ENCODE results near the gene METTL26. TPM values are rescaled to one million over a fixed set of nuclear protein-coding genes. Genes with fewer than 3 reads are reported as not detected.

The METTL26 gene
- total and polyA plus RNA-seq, 11 donors, result 39.6 to 187 (median 58.5) TPM

DNA sequence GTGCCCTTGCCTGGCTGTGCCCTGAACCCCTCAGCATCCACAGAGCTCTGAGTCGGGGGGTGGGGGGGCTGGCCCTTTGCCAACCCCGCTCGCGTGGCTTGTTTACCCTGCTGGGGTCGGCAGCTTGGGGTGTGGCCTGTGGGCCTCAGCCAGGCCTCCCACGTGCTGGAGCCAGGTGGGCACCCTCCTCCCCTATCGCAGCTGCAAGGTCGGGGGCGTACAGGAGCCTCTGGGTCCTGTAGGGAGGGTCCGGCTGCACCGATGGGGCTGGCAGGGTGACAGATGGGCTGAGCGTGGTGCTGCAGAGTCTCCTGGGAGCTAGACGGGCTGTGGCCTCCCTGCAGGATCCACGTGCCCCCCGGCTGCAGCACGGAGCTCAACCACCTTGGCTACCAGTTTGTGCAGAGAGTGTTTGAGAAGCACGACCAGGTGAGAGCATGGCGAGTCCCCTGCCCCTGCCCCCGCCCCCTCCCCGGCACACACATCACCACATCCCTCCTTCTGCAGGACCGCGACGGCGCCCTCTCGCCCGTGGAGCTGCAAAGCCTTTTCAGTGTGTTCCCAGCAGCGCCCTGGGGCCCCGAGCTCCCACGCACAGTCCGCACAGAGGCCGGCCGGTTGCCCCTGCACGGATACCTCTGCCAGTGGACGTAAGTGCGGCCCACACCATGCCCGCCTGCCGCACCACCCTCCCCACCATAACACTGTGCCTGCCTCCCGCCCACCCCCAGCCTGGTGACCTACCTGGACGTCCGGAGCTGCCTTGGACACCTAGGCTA is 35.4 kb upstream of the METTL26 start:
- no peak overlapping the region for H3K4me3 ChIP-seq
- intact Hi-C loops (cut with DNase I), result no loop called here
- H3K27me3 ChIP-seq, result no peaks in the 10 kb centered on the region
- H3K27ac ChIP-seq, result no peak overlapping the region
- DNase-seq, result no peak
- 80 to 91% (median 86%) methylated on average over 27 to 40 of the region's 40 CpGs for WGBS, 4 donors
- ATAC-seq, result no peak
- peaks cover 0 to 53% (median 47%) of the 10 kb centered on the region in 9 donors for H3K36me3 ChIP-seq
- H3K4me1 ChIP-seq, result peaks cover 6 to 43% (median 27%) of the 10 kb centered on the region in 12 donors
- TF ChIP-seq POLR2A (IDR thresholded peaks at IDR 0.05) (no peak), CTCF (IDR thresholded peaks at IDR 0.05) (no peak)
- H3K9me3 ChIP-seq, result no peaks in the 10 kb centered on the region

- no peak overlapping the region for H3K27ac ChIP-seq
- no peak for ATAC-seq
- intact Hi-C loops (cut with DNase I), result no loop called here
- no peak for TF ChIP-seq POLR2A (IDR thresholded peaks at IDR 0.05)
- no peak for TF ChIP-seq CTCF (IDR thresholded peaks at IDR 0.05)
- peaks cover 6 to 40% (median 27%) of the 10 kb centered on the region in 12 donors for H3K4me1 ChIP-seq
- no peaks in the 10 kb centered on the region for H3K9me3 ChIP-seq
- H3K27me3 ChIP-seq, result no peaks in the 10 kb centered on the region
- H3K36me3 ChIP-seq, result peaks cover 0 to 53% (median 47%) of the 10 kb centered on the region in 9 donors
- 87 to 91% (median 89%) methylated on average over 25 to 52 of the region's 52 CpGs for WGBS, 4 donors
- no peak overlapping the region for H3K4me3 ChIP-seq
- no peak for DNase-seq
These were observed 34.6 kb upstream of the METTL26 start for GRCh38 chr16:670485-671352.

DNA sequence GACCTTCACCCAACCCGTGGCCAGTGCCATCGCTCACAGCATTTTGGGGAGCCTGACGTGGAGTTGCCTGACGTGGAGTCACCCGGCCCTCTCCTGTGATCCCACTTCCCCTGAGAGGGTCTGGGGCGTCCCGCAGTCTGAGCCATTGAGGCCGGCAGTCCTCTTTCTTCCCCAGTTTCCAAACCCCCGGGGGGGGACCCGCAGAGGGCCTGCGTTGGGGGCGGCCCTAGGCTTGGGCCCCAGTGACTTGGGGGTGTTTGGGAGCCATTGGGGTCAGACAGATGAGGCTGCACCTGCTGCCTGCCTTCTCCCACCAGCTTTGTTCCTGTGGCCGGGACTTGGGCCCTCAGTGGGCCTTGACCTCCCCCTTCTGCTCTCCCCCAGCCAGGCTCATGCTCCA is 33.6 kb upstream of the METTL26 start:
- TF ChIP-seq CTCF (IDR thresholded peaks at IDR 0.05) (no peak), POLR2A (IDR thresholded peaks at IDR 0.05) (no peak)
- H3K9me3 ChIP-seq, result no peaks in the 10 kb centered on the region
- WGBS, 4 donors, result 91 to 94% (median 93%) methylated on average over 10 to 13 of the region's 13 CpGs
- no peaks in the 10 kb centered on the region for H3K27me3 ChIP-seq
- peaks cover 0 to 53% (median 47%) of the 10 kb centered on the region in 9 donors for H3K36me3 ChIP-seq
- no peak for DNase-seq
- peak overlapping the region in 3 of 12 donors; percentile 97 to 100 (median 99) for H3K4me3 ChIP-seq
- no peak for ATAC-seq
- H3K4me1 ChIP-seq, result peaks cover 6 to 29% (median 22%) of the 10 kb centered on the region in 12 donors
- no peak overlapping the region for H3K27ac ChIP-seq
- intact Hi-C loops (cut with DNase I), result loop anchor here in 2 of 10 donors (10.0 kb wide), 2 partner anchors 245 to 275 kb away; partner anchors contain the start of genes NME4 (in 2 of the 2) and RAB11FIP3 (in 1 of the 2)

Measured in heart left ventricle (tissue), 16 donors.